PFSK-1 (cell line): Measurements from ENCODE around the gene SERPINI2.

ENCODE experiments used
- FOXP2 ChIP-seq: optimal IDR thresholded peaks from 2 replicates; pipeline ENCODE3; 2011; ENCODE audit warnings: borderline replicate concordance, control low read depth, inconsistent platforms; ENCODE audit not compliant: insufficient read depth; ENCODE audit errors: extremely low read length, extremely low read depth
- POLR2AphosphoS5 ChIP-seq: IDR thresholded peaks from 2 replicates; pipeline ENCODE4 v1.6.1; 2012; ENCODE audit warnings: low read depth, mild to moderate bottlenecking, control low read depth, low read length, moderate library complexity
- REST ChIP-seq, 2 experiments: IDR thresholded peaks; 2 replicates each; pipeline versions ENCODE4 v1.6.1 to v1.8.0; 2011 to 2012; ENCODE audit warnings: low read depth in 2 of 2, low read length in 2 of 2, control low read depth in 1 of 2, inconsistent platforms in 1 of 2, mild to moderate bottlenecking in 1 of 2, moderate library complexity in 1 of 2; ENCODE audit not compliant: insufficient read depth in 1 of 2
- SIN3A ChIP-seq: IDR thresholded peaks from 2 replicates; pipeline ENCODE4 v1.6.1; 2012; ENCODE audit warnings: mild to moderate bottlenecking, low read length, moderate library complexity, borderline replicate concordance; ENCODE audit not compliant: insufficient read depth
- TAF1 ChIP-seq: IDR thresholded peaks from 2 replicates; pipeline ENCODE4 v1.6.1; 2012; ENCODE audit warnings: low read length, control low read depth, borderline replicate concordance; ENCODE audit not compliant: insufficient read depth

Gene SERPINI2

DNA sequence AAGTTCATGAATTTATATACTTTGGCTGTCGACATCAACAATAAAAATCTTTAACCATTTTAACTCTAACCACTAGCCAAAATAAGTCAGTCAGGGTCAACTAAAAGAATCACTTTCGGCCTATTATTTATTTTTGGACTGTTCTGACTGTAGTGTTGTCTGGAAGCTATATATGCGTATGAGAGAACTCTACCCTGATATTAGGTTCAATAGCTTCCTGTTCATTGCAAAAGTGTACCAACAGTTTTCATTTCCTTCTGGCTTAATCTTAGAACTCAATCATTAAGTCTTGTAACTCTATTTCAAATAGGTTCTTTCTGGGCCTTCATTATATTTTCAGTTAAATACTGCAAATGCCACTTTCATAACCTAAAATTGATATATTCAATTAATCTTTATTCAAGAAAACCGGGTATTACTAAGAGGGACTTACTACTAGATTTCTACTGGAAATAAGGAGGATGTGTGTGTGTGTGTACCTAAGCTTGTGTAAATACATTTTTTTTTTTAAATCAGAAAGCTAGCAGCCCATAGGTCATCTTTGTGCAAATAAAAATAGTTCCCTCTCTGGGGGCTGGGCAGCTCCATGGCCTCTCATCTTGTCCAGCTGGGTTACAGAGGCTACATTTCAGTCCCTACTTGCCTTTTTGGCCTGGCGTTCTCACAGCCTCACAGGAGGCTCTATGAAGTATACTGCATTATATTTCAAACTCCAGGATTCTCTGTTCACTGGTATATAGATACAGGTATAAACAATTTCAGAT is 5.8 kb downstream of the SERPINI2 start:
- TF ChIP-seq SIN3A (no peak), REST (IDR thresholded peaks at IDR 0.05; ENCODE audit: insufficient read depth in 1 of 2, low read depth in 2 of 2, low read length in 2 of 2) (no peak), FOXP2 (no peak), POLR2AphosphoS5 (no peak), TAF1 (no peak)

- TF ChIP-seq TAF1 (no peak), FOXP2 (no peak), POLR2AphosphoS5 (no peak), REST (IDR thresholded peaks at IDR 0.05; ENCODE audit: insufficient read depth in 1 of 2, low read depth in 2 of 2, low read length in 2 of 2) (no peak), SIN3A (no peak)
Observed at GRCh38 chr3:167466966-167467365, 6.9 kb downstream of the SERPINI2 start.

DNA sequence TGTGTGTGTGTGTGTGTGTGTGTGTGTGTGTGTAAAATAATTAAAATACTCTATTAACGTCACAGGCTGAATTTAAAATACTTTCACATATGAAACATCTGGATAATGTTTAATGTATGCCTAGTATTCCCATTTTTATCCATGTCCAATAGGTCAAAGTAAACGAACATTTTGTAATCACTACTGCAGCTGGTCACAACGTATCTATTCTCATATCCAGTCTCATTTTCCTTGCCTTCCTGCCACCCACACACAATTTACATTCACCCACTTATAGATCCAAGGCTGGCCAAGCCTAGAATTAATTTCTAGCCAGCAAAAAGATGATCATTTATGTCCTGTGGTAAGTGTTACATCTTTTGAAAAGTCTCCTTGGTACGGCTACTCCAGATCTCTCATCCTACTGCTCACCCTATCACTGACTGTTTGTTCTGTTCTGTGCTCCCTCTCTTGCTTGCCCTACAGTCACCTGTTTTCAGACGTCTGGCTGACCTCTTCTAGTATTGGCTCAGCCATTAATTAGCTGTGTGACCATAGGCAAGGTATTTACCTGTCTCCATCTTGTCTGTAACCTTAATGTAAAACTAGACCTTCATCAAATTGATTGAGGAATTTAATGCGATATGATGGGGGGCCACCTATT is 17.6 kb downstream of the SERPINI2 start:
- TF ChIP-seq SIN3A (no peak), FOXP2 (no peak), POLR2AphosphoS5 (no peak), REST (IDR thresholded peaks at IDR 0.05; ENCODE audit: insufficient read depth in 1 of 2, low read depth in 2 of 2, low read length in 2 of 2) (no peak), TAF1 (no peak)

DNA sequence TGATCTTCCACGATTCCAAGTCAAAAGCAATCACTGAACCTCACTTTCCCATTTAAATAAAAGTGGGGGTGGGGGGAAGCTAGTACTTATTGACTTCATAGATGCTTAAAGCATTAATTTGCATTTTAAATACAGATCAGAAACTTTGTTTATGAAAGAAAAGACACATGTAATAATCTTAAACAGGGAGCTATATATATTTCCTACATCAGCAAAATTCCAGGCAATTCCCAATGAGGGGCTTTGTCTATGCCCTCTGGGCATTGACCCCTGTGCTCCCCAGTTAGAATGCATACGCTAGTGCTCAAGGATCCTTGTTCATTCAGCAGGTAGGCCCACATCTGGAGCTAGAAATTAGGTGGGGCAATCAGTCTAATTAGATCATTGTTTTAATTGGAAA is 20.0 kb downstream of the SERPINI2 start:
- TF ChIP-seq SIN3A (no peak), TAF1 (no peak), FOXP2 (no peak), REST (IDR thresholded peaks at IDR 0.05; ENCODE audit: insufficient read depth in 1 of 2, low read depth in 2 of 2, low read length in 2 of 2) (no peak), POLR2AphosphoS5 (no peak)
